Panc1 (cell line): Measurements from ENCODE around the gene GAST.

Experiments
- POLR2AphosphoS5 ChIP-seq: IDR thresholded peaks from 2 replicates; pipeline ENCODE4 v1.6.1; 2012; ENCODE audit warnings: mild to moderate bottlenecking, low read depth, low read length, moderate library complexity
- SIN3A ChIP-seq: IDR thresholded peaks from 2 replicates; pipeline ENCODE4 v1.6.1; 2012; ENCODE audit warnings: low read depth, mild to moderate bottlenecking, low read length, moderate library complexity, borderline replicate concordance; ENCODE audit not compliant: insufficient read depth
- TCF7L2 ChIP-seq: IDR thresholded peaks from 2 replicates; pipeline ENCODE4 v1.6.1; 2011; ENCODE audit warnings: mild to moderate bottlenecking, low read depth, low read length, inconsistent platforms
- TF ChIP-seq, protein P1 (sequence below): fragments of 450-650 bp; IDR thresholded peaks from 2 replicates; pipeline ENCODE4 v1.5.1; 2017; ENCODE audit warnings: mild to moderate bottlenecking
- TF ChIP-seq, protein P2 (sequence below), 2 experiments: IDR thresholded peaks; 2 replicates each; pipeline ENCODE4 v1.6.1; 2011 to 2012; ENCODE audit warnings: low read depth in 2 of 2, control low read depth in 1 of 2, low read length in 1 of 2, mild to moderate bottlenecking in 1 of 2, moderate library complexity in 1 of 2; ENCODE audit not compliant: insufficient read depth in 1 of 2

DNA sequence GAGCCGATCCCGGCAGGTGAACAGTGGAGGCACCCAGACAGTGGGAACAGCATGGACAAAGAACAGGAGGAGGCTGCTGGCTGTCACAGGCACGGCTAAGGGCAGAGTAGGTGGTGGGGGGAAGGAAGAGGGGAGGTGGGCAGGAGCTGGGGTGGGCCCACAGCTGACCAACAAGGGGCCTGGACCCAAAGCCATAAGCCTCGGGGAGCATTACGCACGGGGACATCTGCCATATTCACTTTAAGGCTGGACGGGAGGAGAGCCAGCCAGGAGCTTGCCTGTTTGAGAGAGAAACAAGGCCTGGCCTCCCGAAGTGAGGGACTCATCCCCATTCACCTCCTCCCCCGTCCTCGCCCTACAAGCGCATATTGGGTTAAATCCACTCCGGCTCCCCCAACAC is 41.9 kb downstream of the GAST start:
- TF ChIP-seq, protein P1, sequence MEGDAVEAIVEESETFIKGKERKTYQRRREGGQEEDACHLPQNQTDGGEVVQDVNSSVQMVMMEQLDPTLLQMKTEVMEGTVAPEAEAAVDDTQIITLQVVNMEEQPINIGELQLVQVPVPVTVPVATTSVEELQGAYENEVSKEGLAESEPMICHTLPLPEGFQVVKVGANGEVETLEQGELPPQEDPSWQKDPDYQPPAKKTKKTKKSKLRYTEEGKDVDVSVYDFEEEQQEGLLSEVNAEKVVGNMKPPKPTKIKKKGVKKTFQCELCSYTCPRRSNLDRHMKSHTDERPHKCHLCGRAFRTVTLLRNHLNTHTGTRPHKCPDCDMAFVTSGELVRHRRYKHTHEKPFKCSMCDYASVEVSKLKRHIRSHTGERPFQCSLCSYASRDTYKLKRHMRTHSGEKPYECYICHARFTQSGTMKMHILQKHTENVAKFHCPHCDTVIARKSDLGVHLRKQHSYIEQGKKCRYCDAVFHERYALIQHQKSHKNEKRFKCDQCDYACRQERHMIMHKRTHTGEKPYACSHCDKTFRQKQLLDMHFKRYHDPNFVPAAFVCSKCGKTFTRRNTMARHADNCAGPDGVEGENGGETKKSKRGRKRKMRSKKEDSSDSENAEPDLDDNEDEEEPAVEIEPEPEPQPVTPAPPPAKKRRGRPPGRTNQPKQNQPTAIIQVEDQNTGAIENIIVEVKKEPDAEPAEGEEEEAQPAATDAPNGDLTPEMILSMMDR, result no peak
- TF ChIP-seq, protein P2, sequence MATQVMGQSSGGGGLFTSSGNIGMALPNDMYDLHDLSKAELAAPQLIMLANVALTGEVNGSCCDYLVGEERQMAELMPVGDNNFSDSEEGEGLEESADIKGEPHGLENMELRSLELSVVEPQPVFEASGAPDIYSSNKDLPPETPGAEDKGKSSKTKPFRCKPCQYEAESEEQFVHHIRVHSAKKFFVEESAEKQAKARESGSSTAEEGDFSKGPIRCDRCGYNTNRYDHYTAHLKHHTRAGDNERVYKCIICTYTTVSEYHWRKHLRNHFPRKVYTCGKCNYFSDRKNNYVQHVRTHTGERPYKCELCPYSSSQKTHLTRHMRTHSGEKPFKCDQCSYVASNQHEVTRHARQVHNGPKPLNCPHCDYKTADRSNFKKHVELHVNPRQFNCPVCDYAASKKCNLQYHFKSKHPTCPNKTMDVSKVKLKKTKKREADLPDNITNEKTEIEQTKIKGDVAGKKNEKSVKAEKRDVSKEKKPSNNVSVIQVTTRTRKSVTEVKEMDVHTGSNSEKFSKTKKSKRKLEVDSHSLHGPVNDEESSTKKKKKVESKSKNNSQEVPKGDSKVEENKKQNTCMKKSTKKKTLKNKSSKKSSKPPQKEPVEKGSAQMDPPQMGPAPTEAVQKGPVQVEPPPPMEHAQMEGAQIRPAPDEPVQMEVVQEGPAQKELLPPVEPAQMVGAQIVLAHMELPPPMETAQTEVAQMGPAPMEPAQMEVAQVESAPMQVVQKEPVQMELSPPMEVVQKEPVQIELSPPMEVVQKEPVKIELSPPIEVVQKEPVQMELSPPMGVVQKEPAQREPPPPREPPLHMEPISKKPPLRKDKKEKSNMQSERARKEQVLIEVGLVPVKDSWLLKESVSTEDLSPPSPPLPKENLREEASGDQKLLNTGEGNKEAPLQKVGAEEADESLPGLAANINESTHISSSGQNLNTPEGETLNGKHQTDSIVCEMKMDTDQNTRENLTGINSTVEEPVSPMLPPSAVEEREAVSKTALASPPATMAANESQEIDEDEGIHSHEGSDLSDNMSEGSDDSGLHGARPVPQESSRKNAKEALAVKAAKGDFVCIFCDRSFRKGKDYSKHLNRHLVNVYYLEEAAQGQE (IDR thresholded peaks at IDR 0.05; ENCODE audit: insufficient read depth in 1 of 2, low read depth in 2 of 2, low read length in 1 of 2), result no peak
- no peak for TF ChIP-seq POLR2AphosphoS5
- TF ChIP-seq SIN3A, result no peak
- no peak for TF ChIP-seq TCF7L2
